Renal pelvis (tissue), 4 donors: ENCODE results near the gene RASSF8. TPM values are rescaled to one million over a fixed set of nuclear protein-coding genes. Genes with fewer than 3 reads are reported as not detected.

Experiments used
- DNase-seq: peaks from one replicate; pipeline ENCODE4 v3.0.0-alpha.2; 2013
- polyA plus RNA-seq, 3 donors: library from polyadenylated mRNA; unstranded; fragments of 120-200 nt; gene quantifications; one replicate each; pipeline ENCODE4 v1.2.1, GENCODE V29; 2013; ENCODE audit not compliant: insufficient read length in 3 of 3

The RASSF8 gene
- polyA plus RNA-seq, 3 donors = 60.1 to 82.9 (median 63.5) TPM

DNA sequence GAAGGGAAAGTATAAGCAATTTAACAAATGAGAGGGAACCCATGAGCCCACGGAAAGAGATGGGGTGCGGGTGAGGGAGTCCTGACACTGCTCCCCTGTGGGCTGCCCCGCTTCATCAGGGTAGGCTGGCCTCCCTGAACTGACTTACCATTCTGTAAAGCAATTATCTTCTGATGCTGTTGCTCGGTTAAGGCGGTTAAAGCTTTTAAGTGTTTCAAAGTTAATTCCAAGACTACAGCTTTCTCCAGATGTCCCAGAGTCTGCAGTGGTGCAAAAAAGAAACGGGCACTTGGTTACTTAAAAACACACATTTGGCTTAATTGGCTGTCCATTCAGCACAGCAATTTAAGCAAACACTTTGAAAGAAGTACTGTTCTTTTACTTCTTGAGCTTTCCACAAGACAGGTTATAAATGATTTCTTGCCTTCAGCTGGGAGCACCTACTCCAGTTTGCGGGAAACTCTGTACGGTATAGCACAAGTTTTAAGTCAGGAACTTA is 165.0 kb downstream of the RASSF8 start:
- no peak for DNase-seq

DNA sequence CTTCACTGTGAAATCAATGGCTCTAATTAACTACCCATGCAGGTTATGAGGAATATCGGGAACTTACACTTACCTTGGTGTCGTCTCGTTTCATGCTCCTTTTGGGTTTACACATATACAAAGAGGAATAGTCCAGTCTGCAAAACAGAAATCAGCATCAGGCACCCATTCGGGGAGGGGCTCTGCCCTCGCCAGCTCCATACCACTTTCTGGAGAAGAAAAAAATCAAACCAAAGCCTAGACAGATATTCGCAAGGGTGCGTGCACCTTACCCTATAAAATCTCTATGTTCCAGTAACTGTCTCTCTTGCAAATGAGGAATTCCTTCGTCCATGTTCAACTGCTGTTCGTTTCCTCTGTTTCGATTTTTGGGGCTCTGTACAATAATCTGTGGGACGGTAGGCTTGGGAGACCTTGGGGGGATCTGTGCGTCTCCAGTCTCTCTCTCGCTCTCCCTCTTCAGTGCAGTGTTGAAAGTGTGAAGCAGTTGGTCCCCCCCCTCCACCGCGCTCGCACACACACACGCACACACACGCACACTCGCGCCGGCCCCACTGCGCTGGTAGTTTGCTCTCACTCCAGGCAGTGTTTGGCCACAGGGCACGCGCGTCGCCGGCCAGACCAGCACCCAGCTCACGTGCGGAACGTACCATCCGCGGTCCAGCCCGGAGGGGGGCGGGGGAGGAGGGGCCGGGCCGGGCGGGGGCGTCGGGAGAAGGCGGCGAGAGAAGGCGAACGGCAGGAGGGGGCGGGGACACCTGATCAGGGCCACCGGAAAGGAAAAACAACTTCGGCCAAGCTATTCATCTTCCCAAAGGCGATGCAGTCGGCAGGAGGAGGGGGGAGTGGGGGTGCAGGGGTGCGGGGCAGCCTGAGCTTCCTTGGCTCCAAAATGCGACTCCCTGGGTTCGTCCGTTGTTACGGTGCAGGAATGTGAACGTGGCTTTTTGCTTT is 166.2 kb downstream of the RASSF8 start, which contains the start of gene BHLHE41:
Gene BHLHE41, minus strand, starts transcription at position 592 of the 954 bp plus-strand sequence. Its CDS starts 258 bp downstream, at position 334.
- DNase-seq = no peak

DNA sequence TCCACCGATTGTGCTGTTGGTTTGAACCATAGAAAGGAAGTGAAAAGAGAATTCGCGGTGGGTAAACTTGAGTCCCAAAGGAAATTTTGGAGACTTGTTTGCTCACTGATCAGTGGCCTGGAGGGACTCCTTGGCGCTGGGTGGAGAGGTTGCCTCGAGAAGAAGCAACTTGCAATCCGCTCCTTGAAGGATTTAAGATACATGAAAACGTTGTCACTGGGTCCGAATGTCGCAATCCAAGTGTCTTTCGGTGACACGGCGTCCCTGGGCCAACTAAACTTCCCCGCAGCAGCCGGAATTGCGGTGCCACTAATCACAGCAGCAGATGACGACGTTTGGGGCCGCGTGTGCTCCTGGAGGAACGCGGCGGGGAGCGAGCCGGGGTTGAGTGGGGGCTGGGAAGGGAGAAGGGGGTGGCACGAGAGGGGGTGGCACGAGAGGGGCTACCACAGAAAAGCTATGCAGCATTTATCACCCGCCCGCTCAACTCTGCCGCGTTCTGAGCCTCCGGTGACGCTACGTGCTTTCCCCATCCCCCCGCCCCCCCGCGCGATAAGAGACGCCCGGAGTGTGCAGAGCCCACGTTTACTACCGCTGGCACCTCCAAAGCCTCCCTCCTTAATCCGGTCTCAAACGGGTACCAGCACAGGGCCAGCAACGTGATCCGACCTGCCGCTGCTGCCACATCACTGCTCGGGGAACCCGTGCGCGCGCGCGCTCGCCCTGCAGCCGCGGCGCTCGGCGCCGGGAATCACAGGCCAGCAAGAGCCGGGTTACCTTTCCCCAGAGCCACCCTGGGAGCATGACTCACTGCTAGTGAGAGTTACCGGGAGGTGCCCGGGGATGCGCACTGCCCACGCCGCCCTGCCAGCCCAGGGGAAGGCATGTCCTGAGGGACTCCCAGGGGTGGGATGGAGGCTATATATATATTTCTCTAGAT is 167.2 kb downstream of the RASSF8 start:
- DNase-seq = peak; percentile 77

DNA sequence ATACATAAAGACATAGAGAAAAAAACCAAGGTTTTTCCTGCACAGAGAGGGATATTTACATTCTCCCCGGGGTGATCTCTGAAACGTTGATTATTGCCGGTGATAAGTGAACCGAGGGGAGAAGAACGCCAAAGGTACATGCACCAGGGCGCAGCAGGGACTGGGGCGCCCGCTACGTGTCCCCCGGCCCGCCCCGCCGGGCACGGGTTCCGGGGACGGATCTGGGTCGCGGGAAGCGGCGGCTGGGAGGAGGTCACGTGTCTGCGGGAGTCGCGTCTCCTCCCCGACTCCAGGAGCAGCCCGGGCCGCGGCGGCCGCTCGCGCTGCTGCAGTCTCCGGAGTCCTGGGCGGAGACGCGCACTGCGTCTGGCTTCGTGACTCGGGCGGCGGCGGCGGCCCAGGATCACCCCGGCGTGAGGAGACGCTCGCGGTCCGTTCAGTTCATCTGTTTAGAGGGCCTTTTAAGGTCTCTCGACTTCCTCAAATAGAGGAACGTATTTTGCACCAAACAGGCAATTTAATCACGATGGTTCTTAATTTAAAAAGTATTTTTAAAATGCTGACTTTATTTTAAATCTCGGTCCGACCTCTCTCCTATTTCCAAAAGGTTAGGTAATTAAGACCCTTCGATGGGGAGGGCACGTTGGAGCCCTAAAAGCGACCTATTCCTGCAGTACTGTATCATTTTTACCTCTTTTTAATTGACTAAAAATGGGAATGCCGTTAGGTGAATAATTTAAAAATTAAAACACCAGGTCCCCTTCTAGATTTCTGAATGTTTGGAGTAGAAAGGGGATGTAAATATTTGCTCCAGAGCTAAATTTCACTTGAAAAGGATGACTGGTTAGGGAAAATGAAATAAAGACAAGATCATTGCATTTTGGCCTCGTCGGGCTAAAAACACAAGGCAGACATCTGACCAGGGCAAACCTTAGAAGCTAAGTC is 168.1 kb downstream of the RASSF8 start:
- DNase-seq = peak; percentile 79

DNA sequence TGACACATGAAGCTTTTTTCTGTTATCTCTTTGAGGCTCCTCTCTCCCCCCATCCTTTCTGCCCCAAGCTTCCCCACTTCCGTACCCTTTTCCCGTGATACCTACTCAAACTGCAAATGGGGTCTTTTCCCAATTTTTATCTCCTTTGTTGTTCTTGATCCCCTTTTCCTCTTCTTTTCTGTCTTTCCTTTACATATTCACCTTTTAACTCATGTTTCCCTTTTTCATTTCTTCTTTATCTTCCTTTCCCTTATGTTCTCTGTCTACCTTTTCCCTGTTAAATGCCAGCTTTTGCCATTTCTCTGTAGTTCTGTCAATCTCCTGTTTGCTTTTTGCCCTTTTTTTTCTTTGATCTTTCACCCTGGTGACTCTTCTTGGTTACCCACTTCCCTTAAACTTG is 168.9 kb downstream of the RASSF8 start:
- no peak for DNase-seq

DNA sequence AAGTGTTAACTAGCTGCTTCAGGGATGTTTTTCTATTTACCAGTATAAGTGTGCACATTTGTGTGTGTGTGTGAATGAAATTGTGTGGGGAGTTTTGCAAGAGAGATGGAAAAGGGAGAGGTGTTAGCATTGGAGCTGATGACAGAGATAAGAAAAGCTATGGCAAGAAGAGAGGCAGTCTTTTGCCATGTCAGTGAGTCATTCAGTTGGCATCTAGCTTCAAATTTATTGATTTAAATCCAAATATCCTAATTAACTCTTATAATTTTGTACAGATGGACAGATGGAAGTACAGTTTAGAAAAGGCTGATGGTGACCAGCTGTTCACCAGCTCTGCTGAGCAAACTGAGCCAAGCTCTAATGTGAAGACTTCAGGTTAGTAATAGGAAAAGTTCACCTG is 169.7 kb downstream of the RASSF8 start:
- DNase-seq = no peak

Other genes with a start within 250 kb of the RASSF8 start
- 1 to 10 TPM; 2.0 to 3.1 (median 2.1) TPM for gene BHLHE41, start 166.4 kb downstream of the RASSF8 start, polyA plus RNA-seq
- 10 to 100 TPM; 13.4 to 18.0 (median 14.3) TPM for gene SSPN, start 236.9 kb downstream of the RASSF8 start, polyA plus RNA-seq